Activated CD4-positive, alpha-beta T cell treated with anti-CD3 and anti-CD28 coated beads, Interleukin-2, amount 50 U/mL, for 4 hours (primary cell): ENCODE measurements around the gene CEP83.
"Not testable (repeated sequence)": the region's sequence is repeated elsewhere in the genome, so short reads cannot be mapped to it uniquely, and the experiment has no call there.

ENCODE experiments used
- DNase-seq, 2 experiments: peaks; one replicate each; pipeline ENCODE4 v3.0.0-alpha.2; 2020

The CEP83 gene

DNA sequence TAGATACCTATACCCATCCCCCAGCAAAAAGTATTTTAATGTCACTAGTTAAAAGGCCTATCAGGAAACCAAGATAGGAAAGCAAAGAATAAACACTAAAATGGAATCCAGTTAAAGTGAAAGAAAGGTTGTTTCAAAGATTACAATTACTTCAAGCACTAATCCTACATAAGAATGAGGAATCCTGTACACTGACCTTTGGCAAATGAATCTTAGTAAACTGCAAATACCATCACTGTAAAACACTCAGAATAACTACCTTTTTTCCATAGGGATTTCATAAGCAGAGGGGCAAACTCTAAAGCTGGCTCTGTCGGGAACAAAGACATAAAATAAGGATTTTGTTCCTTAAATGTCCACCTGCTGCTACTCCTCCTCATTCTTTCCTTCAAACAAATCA, 25.9 kb downstream of the CEP83 start:
- DNase-seq = no peak

DNA sequence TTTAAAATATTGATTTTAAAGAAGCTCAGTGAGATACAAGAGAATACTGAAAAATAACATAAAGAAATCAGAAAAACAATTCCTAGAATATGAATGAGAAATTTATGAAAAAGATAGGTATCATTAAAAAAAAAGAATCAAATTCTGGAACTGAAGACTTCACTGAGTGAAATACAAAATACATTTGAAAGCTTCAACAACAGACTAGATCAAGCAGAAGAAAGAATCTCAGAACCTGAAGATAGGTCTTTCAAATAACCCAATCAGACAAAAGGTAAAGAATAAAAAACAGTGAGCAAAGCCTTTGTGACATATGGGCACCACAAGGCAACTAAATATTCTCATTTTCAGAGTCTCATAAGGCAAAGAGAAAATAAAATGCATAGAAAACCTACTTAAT, 29.4 kb downstream of the CEP83 start:
- no peak for DNase-seq

DNA sequence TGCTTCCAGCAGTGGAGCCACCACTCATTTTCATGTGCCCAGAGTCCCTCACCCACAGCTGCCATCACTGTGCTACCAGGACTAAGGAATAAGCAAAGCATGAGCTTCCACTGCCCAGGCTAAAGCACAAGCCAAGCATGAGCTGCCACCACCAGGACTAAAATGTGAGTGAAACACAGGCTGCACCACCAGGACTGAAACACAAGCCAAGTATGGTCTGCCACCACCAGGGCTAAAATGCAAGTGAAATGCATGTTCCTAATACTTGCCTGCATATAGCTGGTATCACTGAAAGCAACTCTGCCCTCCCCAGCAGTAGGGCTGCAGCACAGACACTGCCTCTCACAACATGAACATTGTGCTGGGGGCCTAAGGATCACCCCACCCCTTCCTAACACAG, 30.0 kb downstream of the CEP83 start:
- DNase-seq = no peak

GRCh38 chr12:94429191-94429590, 30.5 kb downstream of the CEP83 start:
- DNase-seq = no peak

DNA sequence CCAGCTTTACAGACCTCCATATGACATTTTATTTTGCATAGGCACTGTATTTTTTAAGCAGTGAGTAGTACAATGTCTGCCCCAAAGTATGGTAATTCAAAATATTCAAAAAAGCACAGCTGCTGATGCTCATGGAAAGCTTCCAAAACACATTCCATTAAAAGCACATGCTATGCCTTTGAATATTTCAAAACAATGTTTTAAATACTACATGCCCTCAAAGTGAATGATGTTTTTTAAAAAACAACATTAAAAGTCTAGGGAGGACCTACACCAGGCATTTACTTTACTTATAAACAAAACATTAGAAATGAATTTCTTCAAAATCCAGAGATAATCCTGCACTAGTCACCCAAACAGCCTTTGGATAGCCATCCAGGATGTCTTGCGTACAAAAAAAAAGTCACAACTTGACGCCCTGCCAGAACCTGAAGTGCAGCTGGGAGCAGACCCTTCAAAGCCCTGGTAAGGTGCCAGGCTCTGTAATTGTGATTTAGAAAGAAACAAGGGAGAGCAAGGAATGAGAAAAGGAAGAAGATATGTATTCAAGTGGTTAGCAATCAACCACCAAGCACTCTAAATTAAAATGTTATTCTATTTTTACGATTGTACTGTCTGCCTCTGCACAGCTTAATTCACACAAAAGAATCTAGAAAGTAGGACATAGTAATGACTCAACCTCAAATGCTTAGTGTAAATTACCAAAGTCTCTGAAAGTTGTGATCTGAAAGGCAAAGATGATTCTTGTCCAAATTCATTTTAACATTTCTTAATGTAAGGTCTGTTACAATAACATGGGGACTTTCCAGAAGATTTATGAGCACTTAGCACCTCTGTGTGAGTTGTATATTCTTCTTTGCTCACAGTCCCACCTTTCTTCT, 31.9 kb downstream of the CEP83 start:
- no peak for DNase-seq

- no peak for DNase-seq
Measured at GRCh38 chr12:94426049-94426448, 33.6 kb downstream of the CEP83 start.

DNA sequence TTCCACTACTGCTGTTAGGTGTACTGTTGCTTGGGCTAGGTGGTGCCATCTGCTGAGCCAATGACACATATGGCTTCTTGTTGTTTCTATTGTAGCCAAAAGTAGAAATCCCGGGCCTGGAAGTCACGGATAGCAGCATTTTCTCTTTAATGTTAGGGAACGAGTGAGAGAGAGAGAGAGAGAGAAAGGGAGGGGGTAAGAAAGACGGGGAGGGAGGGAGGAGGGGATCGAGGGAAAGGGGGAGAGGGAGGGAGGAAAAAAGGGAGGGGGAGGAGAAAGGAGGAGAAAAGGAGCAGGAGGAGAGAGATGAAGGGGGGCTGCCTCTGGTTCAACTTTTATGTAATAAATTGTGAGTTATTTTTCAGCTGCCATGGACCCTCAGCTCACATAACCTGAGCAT, 34.8 kb downstream of the CEP83 start:
- not testable (repeated sequence) for DNase-seq

- DNase-seq = no peak
Measured at GRCh38 chr12:94421868-94422740, 37.6 kb downstream of the CEP83 start.

DNA sequence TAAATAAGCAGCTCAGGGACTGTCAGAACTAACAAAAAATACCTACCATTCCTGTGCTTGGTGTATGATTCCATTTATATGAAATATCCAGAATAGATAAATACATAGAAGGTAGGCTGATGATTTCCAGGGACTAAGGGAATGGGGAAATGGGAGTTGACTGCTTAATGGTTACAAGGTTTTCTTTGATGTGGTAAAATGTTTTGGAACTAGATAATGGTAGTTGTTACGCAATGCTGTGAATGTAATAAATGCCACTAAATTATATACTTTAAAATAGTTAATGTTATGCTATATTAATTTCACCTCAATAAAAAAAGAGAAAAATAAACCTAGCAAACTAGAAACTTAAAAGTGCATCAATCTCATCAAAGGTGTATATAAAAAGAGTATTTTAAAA, 41.1 kb downstream of the CEP83 start:
- no peak for DNase-seq

DNA sequence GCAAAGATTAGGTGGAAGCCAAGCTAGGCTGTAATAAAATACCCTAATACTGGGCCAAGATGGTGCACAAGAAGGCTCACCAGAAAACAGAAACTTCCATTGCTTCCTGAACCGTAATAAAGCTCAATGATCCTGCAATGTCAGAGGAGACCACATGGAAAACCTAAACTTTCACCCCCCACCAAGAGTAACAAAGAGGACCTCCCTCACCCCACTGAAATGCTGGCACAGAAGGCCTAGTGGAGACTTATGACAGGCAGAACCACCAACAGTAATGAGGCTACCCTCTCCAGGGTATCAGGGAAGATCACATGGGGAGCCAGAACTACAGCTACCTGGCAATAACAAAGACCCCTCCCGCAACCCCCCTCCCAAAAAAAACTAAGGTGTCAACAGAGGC, 43.1 kb downstream of the CEP83 start:
- no peak for DNase-seq

DNA sequence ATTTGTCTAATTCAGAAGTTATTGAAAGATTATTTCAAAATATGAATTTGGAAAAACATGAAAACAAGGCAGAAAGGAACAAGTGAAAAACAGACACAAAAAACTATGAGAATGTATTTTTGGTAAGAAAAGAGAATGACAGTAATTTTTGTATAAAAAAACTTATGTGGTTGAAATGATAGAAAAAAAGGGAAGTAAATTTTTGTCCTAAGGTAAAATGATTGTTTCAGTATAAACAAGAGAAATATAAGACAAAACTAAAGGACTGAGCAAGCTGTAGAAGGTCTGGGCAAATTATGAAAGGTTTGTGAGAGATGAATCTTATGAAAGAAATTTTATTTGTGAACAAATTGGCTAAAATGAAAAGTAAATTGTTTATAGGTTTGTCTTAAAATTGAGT, 44.6 kb downstream of the CEP83 start:
- no peak for DNase-seq

- no peak for DNase-seq
Measured at GRCh38 chr12:94405413-94406116, 54.1 kb downstream of the CEP83 start.

DNA sequence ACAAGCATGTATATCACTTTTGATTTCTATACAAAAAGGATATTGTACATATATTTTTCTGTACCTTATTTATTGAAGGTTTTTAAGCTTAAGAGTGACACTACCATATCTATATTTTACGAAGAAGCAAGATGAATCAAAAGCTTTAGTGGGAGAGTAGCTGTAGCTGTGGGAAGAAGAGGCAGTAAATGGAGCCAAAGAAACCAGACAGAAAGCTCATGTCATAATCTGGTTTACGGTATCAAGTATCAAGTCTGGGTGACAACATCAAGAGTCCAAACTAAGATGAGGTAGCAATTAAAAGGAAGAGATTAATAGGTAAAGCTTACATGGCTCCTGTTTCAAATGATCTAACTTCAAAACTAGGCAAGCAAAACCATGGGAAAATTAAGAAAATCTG, 54.8 kb downstream of the CEP83 start:
- no peak for DNase-seq

GRCh38 chr12:94401326-94401725, 58.3 kb downstream of the CEP83 start:
- no peak for DNase-seq

DNA sequence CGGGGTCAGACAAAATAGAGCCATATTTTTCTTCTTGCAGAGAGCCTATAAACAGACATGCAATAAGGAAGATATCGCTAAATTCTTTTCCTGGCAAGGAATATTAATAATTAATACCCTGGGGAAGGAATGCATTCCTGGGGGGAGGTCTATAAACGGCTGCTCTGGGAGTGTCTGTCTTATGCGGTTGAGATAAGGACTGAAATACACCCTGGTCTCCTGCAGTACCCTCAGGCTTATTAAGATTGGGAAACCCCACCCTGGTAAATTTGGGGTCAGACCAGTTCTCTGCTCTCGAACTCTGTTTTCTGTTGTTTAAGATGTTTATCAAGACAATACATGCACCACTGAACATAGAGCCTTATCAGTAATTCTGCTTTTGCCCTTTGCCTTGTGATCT, 61.0 kb downstream of the CEP83 start:
- DNase-seq = not testable (repeated sequence)

DNA sequence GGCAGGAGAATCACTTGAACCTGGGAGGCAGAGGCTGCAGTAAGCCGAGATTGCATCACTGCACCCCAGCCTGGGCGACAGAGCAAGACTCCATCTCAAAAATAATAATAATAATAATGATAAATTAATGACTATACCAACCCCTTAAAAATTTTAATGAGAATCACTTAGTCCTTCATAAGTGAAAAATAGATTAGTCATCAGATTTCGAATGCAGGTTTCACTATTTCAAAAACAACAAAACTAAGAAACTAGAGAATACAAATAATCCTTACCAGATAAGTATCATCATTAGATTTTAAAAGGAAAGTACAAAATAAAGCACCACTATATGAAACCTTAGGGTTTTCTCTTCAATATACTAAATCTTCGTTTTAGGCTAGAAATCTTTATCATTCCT, 62.3 kb downstream of the CEP83 start:
- DNase-seq = no peak

DNA sequence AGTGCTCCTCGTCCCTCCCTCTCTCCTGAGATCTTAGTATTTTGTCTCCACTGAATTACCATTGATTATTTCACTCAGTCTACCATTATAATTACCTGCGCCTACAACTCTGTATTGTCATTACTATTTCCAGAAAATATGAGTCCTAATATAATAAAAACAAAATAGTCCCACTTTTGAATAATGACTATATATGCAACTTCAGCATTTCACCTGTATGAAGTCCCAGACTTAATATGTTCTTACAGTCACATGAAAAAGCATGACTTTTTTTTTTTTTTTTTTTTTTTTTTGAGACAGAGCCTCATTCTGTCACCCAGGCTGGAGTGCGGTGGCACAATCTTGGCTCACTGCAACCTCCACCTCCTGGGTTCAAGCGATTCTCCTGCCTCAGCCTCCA, 63.7 kb downstream of the CEP83 start:
- DNase-seq = not testable (repeated sequence)

DNA sequence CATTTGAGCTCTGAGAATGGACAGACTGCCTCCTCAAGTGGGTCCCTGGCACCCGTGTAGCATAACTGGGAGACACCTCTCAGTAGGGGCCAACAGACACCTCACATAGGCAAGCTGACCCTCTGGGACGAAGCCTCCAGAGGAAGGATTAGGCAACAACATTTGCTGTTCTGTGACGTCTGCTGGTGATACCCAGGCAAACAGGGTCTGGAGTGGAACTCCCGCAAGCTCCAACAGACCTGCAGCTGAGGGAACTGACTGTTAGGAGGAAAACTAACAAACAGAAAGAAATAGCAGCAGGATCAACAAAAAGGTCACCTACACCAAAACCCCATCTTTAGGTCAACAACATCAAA, 69.6 kb downstream of the CEP83 start:
- DNase-seq = no peak

- not testable (repeated sequence) for DNase-seq
Measured at GRCh38 chr12:94389482-94390129, 70.1 kb downstream of the CEP83 start.

DNA sequence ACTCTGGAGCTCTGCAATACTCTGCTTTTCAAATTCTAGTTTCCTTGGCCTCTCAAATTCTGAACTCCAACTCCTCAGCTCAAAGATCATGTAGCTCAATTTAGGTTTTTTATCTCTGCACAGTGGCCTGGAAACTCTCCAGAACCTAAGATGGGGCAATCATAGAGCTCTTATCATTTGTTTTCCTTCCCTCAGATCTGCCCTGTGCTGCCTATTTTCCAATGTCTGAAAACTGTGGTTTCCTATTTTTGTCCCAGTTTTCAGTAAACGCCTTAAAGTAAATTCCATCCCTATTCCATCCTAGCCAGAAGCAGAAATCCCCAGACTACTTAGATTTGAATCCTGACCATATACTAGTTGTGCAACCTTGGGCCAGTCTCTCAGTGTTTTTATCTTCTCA, 73.2 kb downstream of the CEP83 start:
- DNase-seq = no peak

GRCh38 chr12:94384030-94384429, 75.6 kb downstream of the CEP83 start:
- no peak for DNase-seq

DNA sequence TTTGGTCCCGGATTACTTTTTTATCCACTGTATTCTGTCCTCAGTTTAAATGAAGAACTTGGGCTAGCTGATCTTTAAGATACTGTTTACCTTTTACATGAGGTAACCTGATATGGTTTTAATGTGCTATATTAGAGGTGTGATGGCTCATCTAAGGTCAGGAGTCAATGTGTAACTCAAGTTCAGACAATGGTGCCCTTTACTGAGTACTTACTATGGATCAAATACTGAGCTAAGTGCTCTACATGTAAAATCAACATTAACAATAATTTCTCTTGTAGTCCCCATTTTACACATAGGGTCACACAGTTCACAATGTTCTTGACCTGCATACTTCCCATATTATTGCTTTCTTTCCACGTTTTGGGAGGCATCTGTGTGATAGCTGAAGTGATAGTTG, 79.2 kb downstream of the CEP83 start:
- no peak for DNase-seq
